ENCODE measurements around the gene RPS21. TPM values are rescaled to one million over a fixed set of nuclear protein-coding genes. Genes with fewer than 3 reads are reported as not detected.

RPS21 gene
- total and polyA plus RNA-seq, 8 donors, result 239 to 7,615 (median 2,549) TPM

GRCh38 chr20:62349556-62350097 is 37.3 kb upstream of the RPS21 start:
- intact Hi-C loops (cut with DNase I; ENCODE audit: low total_unique reads), result no loop called here
- Histone ChIP-seq H3K36me3 (peaks cover 36 to 74% (median 55%) of the 10 kb centered on the region in 4 donors), H3K9me3 (no peaks in the 10 kb centered on the region), H3K27ac (peak overlapping the region in 3 of 5 donors; percentile 62 to 91 (median 67)), H3K4me1 (peaks cover 13 to 40% (median 23%) of the 10 kb centered on the region in 4 donors), H3K4me3 (no peak overlapping the region), H3K27me3 (no peaks in the 10 kb centered on the region)
- 60 to 85% (median 78%) methylated on average over 5 to 7 of the region's 7 CpGs for WGBS, 5 donors
- no peak for TF ChIP-seq CTCF (IDR thresholded peaks at IDR 0.05)
- TF ChIP-seq EP300 (IDR thresholded peaks at IDR 0.05), result no peak
- no peak for DNase-seq

GRCh38 chr20:62350098-62350628 is 36.7 kb upstream of the RPS21 start:
- Histone ChIP-seq H3K27ac (peak overlapping the region in 3 of 5 donors; percentile 62 to 91 (median 67)), H3K4me3 (no peak overlapping the region), H3K4me1 (peaks cover 18 to 45% (median 29%) of the 10 kb centered on the region in 4 donors), H3K9me3 (no peaks in the 10 kb centered on the region), H3K36me3 (peaks cover 35 to 70% (median 51%) of the 10 kb centered on the region in 4 donors), H3K27me3 (no peaks in the 10 kb centered on the region)
- TF ChIP-seq CTCF (IDR thresholded peaks at IDR 0.05), result no peak
- WGBS, 5 donors, result 48 to 64% (median 56%) methylated on average over 7 to 16 of the region's 16 CpGs
- DNase-seq, result peak; percentile 58 to 91
- intact Hi-C loops (cut with DNase I; ENCODE audit: low total_unique reads), result no loop called here

- no peak for DNase-seq
- whole genome bisulfite sequencing, 5 donors, result 69 to 87% (median 78%) methylated on average over 17 to 23 of the region's 23 CpGs
- Histone ChIP-seq H3K9me3 (no peaks in the 10 kb centered on the region), H3K4me1 (peaks cover 25 to 52% (median 35%) of the 10 kb centered on the region in 4 donors), H3K4me3 (no peak overlapping the region), H3K27ac (peak overlapping the region in 3 of 5 donors; percentile 62 to 91 (median 67)), H3K27me3 (no peaks in the 10 kb centered on the region), H3K36me3 (peaks cover 29 to 63% (median 46%) of the 10 kb centered on the region in 4 donors)
- TF ChIP-seq CTCF (IDR thresholded peaks at IDR 0.05), result no peak
- TF ChIP-seq EP300 (IDR thresholded peaks at IDR 0.05), result no peak
- no peak for TF ChIP-seq POLR2A (IDR thresholded peaks at IDR 0.05)
- no peak for TF ChIP-seq POLR2AphosphoS5 (IDR thresholded peaks at IDR 0.05)
- intact Hi-C loops (cut with DNase I; ENCODE audit: low total_unique reads), result no loop called here
Observed at GRCh38 chr20:62350629-62351422, 36.1 kb upstream of the RPS21 start.

GRCh38 chr20:62351469-62352401 is 35.2 kb upstream of the RPS21 start:
- DNase-seq, result no peak
- intact Hi-C loops (cut with DNase I; ENCODE audit: low total_unique reads), result no loop called here
- peaks cover 34 to 61% (median 44%) of the 10 kb centered on the region in 4 donors for H3K4me1 ChIP-seq
- H3K9me3 ChIP-seq, result no peaks in the 10 kb centered on the region
- H3K4me3 ChIP-seq, result no peak overlapping the region
- peak overlapping the region in 3 of 5 donors; percentile 67 to 91 (median 74) for H3K27ac ChIP-seq
- H3K27me3 ChIP-seq, result no peaks in the 10 kb centered on the region
- H3K36me3 ChIP-seq, result peaks cover 20 to 54% (median 37%) of the 10 kb centered on the region in 4 donors
- TF ChIP-seq CTCF (IDR thresholded peaks at IDR 0.05) (no peak), POLR2A (IDR thresholded peaks at IDR 0.05) (no peak), POLR2AphosphoS5 (IDR thresholded peaks at IDR 0.05) (no peak), EP300 (IDR thresholded peaks at IDR 0.05) (no peak)
- 89 to 92% (median 90%) methylated on average over 48 to 60 of the region's 60 CpGs for WGBS, 5 donors
